ENCODE data around the gene JARID2.

Gene JARID2

GRCh38 chr6:15504581-15505350, 258.9 kb downstream of the JARID2 start:
- no peak for DNase-seq (ENCODE audit: low read depth in 2 of 2)

- no peak for DNase-seq (ENCODE audit: low read depth in 2 of 2)
These were observed 259.6 kb downstream of the JARID2 start for GRCh38 chr6:15505463-15505918.

GRCh38 chr6:15506066-15506465, 260.2 kb downstream of the JARID2 start:
- DNase-seq (ENCODE audit: low read depth in 2 of 2), result no peak

DNA sequence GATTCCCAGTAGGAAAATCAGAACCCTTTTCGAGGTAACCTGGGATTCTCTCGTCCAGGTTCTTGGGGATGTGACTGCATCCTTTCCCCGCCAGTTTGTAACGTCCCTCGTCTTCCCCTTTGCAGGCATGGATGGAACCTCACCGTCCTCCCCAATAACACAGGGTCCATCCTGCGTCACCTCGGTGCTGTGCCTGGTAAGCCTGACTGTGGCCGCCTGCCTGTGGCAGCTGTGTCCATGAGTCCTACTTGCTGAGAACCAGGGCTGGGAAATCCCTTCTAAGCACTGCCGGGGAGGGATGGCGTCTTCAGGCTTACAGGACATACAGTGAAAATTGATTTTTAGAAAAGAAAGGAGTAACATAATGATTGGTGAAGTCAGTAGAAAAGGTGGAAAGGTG, 261.4 kb downstream of the JARID2 start:
- no peak for DNase-seq (ENCODE audit: low read depth in 2 of 2)

DNA sequence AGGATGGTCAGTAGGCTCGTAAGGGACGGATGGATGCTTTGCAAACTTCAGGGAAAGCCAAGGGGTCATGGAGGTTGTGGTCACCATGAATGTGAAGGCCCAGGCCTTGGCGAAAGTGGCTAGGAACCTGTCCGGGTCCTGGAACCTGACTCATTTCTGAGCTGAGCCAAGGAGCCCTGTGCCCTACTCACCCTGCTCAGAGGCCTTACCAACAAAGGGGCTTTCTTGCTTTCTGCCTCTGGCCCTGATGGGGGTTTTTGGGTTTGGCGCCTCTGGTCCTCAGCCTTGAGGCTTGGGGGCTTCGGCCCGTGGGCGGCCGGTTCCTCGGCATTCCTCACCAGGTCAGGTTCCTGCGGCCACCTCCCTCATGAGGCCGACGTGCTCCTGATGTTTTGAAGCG, 261.9 kb downstream of the JARID2 start:
- no peak for DNase-seq (ENCODE audit: low read depth in 2 of 2)

DNA sequence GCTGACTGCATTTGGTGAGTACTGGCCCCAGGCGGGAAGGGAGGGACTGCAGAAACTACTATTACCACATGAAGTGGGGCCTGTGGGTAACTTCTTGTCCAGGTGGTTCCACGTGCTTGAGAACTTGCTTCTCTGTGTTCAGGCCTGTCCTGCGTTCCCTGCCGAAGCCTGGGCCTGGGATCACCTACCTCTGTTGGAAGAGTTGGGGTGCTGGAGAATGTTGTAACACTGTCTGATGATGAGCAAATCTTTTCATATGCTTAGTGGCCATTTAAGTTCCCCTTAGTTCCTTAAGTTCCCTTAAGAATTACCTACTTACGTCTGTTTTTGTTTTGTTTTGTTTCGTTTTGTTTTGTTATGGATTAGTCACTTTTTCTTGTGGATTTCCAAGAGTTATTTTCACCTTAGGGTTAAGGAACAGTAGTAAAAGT, 262.6 kb downstream of the JARID2 start:
- DNase-seq (ENCODE audit: low read depth in 2 of 2), result no peak

GRCh38 chr6:15508931-15509330, 263.1 kb downstream of the JARID2 start:
- DNase-seq (ENCODE audit: low read depth in 2 of 2), result no peak

DNA sequence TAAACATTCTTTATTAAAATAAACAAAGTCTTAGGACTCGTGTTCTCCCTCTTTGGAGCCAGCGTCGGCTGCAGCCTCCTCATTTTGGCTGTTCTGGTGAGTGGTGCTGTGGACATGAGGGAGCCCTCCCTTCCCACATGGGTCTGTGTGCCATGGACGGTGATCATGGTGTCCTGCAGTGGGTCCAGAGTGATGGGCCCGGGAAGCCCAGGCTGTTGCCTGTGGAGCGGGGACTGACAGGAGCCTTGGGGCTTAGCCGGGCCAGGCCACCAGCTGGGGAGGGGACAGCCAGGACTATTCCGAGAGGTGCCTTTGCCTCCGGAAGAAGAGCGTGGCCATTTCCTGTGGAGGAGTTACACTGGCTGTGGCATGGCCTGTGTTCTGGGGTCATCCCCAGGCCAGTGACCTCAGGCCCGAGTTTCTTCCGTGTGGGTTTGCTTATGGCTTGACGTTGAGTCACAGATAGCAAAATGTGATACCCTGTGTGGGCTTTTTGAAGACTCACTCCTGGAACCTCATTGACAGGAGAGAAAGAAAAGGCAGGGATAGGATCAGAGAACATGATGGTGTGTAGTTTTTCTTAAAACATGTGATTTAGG, 263.6 kb downstream of the JARID2 start:
- DNase-seq (ENCODE audit: low read depth in 2 of 2), result no peak

DNA sequence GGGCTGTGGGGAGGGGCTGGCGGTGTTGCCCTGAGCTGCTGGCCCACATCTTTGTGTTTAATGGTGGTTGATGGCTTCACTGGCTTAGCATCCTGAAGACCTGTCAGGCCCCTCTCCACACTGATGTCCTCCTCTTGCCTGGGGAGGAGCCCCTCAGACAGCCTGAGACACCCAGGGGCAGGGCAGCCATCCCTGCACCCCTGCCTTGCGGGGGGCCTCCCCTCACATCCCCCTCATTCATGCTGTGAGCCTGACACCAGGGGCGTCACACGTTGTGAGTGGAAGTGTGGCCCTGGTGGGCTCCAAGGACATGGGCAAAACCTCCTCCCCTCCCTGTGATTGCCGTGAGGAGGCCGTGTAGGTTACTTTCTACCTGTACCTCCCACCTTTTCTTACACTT, 264.3 kb downstream of the JARID2 start:
- no peak for DNase-seq (ENCODE audit: low read depth in 2 of 2)

GRCh38 chr6:15510536-15511247, 264.8 kb downstream of the JARID2 start:
- no peak for DNase-seq (ENCODE audit: low read depth in 2 of 2)

- DNase-seq (ENCODE audit: low read depth in 2 of 2), result no peak
These were observed 265.6 kb downstream of the JARID2 start for GRCh38 chr6:15511248-15512125.

DNA sequence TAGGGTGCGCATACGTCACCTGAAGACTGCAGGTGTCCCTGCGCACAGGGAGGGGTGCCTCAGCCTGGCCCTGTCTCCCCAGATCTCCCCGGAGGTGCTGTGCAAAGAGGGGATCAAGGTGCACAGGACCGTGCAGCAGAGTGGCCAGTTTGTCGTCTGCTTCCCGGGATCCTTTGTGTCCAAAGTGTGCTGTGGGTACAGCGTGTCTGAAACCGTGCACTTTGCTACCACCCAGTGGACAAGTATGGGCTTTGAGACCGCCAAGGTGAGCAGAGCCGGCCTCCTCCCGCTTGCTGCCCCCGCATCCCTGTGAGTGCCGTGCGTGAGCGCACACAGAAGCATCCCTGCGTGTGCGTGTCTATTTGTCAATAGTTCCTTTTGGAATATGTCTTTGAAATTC, 266.3 kb downstream of the JARID2 start:
- no peak for DNase-seq (ENCODE audit: low read depth in 2 of 2)

GRCh38 chr6:15512721-15513120, 266.9 kb downstream of the JARID2 start:
- no peak for DNase-seq (ENCODE audit: low read depth in 2 of 2)

DNA sequence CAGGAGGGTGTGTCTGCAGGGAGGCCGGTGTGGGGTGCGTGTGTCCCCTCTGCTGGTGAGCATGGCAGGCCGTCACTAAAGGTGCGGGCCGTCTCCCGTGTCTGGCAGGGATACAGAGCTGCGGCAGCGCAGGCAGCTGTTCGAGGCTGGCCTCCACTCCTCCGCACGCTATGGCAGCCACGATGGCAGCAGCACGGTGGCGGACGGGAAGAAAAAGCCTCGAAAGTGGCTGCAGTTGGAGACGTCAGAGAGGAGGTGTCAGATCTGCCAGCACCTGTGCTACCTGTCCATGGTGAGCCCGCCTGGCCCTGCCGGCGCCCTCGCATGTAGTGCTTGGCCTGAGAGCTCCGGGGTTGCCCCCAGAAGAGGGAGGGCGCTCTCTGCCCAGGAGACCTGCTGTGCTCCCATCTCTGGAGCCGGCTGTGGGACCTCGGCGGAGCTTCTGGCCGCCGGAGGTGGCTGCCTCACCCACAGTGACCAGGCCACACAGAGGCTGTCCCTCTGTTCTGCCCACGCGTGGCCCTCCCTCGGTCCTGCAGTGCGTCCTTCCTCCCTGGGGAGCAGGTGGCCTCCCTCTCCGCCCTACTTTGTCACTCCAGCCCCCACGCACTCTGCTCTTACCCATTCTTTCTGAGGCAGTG, 267.4 kb downstream of the JARID2 start:
- DNase-seq (ENCODE audit: low read depth in 2 of 2), result no peak

DNA sequence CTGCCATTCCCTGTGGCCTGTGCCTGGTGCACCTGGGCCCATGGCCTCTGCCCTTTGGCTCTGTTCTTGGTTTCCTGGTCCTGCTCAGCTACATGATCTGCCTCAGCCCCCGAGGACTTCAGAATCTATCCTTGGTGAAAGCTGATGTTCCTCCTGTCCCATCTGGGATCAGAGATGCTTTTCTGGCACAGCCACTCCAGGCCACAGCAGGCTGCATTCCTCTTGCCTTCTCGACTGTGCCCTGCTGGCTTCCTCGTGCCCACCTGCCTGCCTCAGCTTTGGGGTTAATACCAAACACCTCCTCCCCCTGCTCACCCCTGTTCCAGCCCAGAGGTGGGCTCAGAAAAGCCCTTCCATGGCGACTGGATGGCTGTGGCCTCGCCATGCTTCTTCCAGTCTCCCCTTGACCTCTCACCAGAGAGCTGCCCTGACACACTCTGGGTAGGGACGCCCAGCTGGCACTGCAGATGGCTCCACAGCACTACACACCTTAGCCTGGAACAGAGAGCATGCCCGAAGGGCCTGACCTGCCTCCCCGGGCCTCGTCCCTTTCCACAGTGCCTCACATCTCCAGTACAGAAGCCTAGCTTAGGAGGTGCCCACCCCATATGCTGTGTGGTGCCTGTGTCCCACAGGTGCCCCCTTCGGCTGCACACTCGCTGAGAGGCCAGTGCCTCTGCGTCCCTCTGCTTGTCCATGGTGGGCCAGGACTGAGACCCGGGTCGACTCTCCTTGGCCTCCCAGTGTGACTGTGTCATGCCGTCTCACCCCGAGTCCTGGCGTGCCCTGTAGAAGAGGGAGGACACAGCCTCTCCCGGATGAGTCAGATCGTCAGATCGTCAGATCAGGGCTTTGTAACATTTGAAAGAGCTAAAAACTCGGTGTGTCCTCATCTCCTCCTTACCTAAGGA, 268.2 kb downstream of the JARID2 start:
- DNase-seq (ENCODE audit: low read depth in 2 of 2), result no peak

DNA sequence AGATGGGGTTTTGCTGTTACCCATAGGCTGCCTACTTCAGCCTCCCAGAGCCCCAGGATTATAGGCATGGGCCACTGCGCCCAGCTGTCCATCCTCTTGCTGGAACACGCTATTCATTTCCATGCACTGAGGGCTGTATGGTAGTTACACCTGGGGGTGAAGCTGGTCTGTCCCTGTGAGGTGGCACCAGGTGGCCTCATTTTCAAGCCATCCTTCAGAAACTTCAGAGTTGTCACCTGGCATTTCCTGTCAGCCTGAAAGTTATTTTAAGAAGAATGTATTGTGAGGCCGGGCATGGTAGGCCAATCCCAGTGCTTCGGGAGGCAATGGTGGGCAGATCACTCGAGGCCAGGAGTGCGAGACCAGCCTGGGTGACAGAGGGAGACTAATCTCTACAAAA, 269.4 kb downstream of the JARID2 start:
- no peak for DNase-seq (ENCODE audit: low read depth in 2 of 2)

DNA sequence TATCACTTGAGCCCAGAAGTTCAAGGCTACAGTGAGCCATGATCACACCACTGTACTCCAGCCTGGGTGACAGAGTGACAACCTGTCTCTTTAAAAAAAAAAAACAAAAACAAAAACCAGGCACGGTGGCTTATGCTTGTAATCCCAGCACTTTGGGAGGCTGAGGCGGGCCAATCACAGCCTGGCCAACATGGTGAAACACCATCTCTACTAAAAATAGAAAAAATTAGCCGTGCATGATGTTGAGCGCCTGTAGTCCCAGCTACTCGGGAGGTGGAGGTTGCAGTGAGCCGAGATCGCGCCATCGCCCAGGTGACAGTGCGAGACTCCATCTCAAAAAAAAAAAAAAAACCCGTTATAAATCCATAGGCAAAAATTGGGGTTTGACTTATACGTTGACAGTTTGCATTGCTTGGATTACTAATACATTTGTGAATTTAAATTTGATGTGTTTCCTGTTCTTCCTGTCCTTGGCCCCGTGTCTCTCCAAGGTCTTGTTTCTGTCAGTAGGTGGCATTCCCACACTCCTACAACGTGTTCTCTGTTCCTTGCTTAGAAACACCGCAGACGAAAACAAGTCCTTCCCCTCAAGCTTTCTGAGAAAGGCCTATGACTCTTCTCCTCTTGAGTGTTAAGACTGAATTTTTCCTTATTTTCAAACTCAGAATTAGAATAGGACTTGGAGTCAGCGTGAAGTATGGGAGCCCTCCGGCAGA, 269.9 kb downstream of the JARID2 start:
- no peak for DNase-seq (ENCODE audit: low read depth in 2 of 2)

- DNase-seq (ENCODE audit: low read depth in 2 of 2), result no peak
These were observed 270.5 kb downstream of the JARID2 start for GRCh38 chr6:15516378-15516777.

- no peak for DNase-seq (ENCODE audit: low read depth in 2 of 2)
These were observed 271.2 kb downstream of the JARID2 start for GRCh38 chr6:15516923-15517560.
